GM23338 (cell line): ENCODE data around the gene PLA2G4F. TPM values are rescaled to one million over a fixed set of nuclear protein-coding genes. Genes with fewer than 3 reads are reported as not detected.

Experiments used
- ATAC-seq: fragments of 200-7000 bp; cut with Tn5 transposase; 3 replicates; pipeline ENCODE4 v1.9.1; 2020
- DNase-seq: peaks from one replicate; pipeline ENCODE4 v3.0.0-alpha.2; 2015; ENCODE audit warnings: low spot score
- H2AFZ ChIP-seq: fragments of 200-600 bp; sonication (generic); 2 replicates; pipeline ENCODE4 v1.8.0; 2016; ENCODE audit warnings: antibody characterized with exemption, mild to moderate bottlenecking, moderate library complexity
- H3F3A ChIP-seq: fragments of 200-600 bp; sonication (generic); replicated peaks from 2 replicates; pipeline ENCODE4 v1.8.0; 2017; ENCODE audit warnings: antibody characterized with exemption, mixed run types, low read depth
- H3K27ac ChIP-seq: fragments of 200-600 bp; sonication (generic); 2 replicates; pipeline ENCODE4 v1.6.1; 2016; ENCODE audit warnings: low read depth
- H3K27me3 ChIP-seq: fragments of 200-600 bp; sonication (generic); 2 replicates; pipeline ENCODE4 v1.8.0; 2016; ENCODE audit warnings: mild to moderate bottlenecking, mixed run types, moderate library complexity; ENCODE audit not compliant: insufficient read depth
- H3K36me3 ChIP-seq: fragments of 200-600 bp; sonication (generic); 2 replicates; pipeline ENCODE4 v1.8.0; 2016; ENCODE audit warnings: mild to moderate bottlenecking; ENCODE audit not compliant: insufficient read depth
- H3K4me1 ChIP-seq: fragments of 200-600 bp; sonication (generic); 2 replicates; pipeline ENCODE4 v1.8.0; 2016; ENCODE audit warnings: mild to moderate bottlenecking, moderate library complexity; ENCODE audit not compliant: insufficient read depth
- H3K4me2 ChIP-seq: fragments of 200-600 bp; sonication (generic); 2 replicates; pipeline ENCODE4 v1.7.1; 2017; ENCODE audit warnings: mixed run types
- H3K4me3 ChIP-seq: fragments of 200-600 bp; sonication (generic); 2 replicates; pipeline ENCODE4 v1.6.1; 2016; ENCODE audit warnings: mixed run types
- H3K79me2 ChIP-seq: fragments of 200-600 bp; sonication (generic); replicated peaks from 2 replicates; pipeline ENCODE4 v1.8.0; 2017; ENCODE audit warnings: mild to moderate bottlenecking; ENCODE audit not compliant: insufficient read depth
- H3K9me2 ChIP-seq: fragments of 200-600 bp; sonication (generic); 2 replicates; pipeline ENCODE4 v1.8.0; 2017; ENCODE audit not compliant: insufficient read depth
- H4K20me1 ChIP-seq: fragments of 200-600 bp; sonication (generic); replicated peaks from 2 replicates; pipeline ENCODE4 v1.8.0; 2017; ENCODE audit warnings: mild to moderate bottlenecking; ENCODE audit not compliant: insufficient read depth
- H3K27ac Mint-ChIP-seq: 2 replicates; pipeline ENCODE4 v1.8.0; 2020; ENCODE audit warnings: inconsistent platforms, mild to moderate bottlenecking, moderate library complexity, mixed read lengths
- H3K27me3 Mint-ChIP-seq: 3 replicates; pipeline ENCODE4 v1.8.0; 2022; ENCODE audit warnings: low read depth, mild to moderate bottlenecking, moderate library complexity, mixed read lengths, inconsistent platforms; ENCODE audit not compliant: insufficient read depth, poor library complexity
- H3K36me3 Mint-ChIP-seq: 3 replicates; pipeline ENCODE4 v1.8.0; 2021; ENCODE audit warnings: low read depth, mild to moderate bottlenecking, inconsistent platforms, moderate library complexity, mixed read lengths
- H3K4me1 Mint-ChIP-seq: 3 replicates; pipeline ENCODE4 v1.8.0; 2020; ENCODE audit warnings: mild to moderate bottlenecking, inconsistent platforms, mixed read lengths
- H3K4me3 Mint-ChIP-seq: 3 replicates; pipeline ENCODE4 v1.8.0; 2021; ENCODE audit warnings: moderate library complexity, mild to moderate bottlenecking, inconsistent platforms, mixed read lengths
- H3K9me3 Mint-ChIP-seq: 3 replicates; pipeline ENCODE4 v1.8.0; 2020; ENCODE audit warnings: moderate library complexity, mild to moderate bottlenecking, inconsistent platforms, mixed read lengths
- CREB1 ChIP-seq: fragments of 250-450 bp; sonication (Bioruptor Pico); IDR thresholded peaks from 2 replicates; pipeline ENCODE4 v1.5.0; 2020; ENCODE audit warnings: low read depth, mild to moderate bottlenecking, moderate library complexity
- EZH2 ChIP-seq: fragments of 200-600 bp; sonication (generic); IDR thresholded peaks from one replicate; pipeline ENCODE4 v1.8.0; 2017; ENCODE audit warnings: antibody characterized with exemption, mild to moderate bottlenecking, low read depth; ENCODE audit not compliant: unreplicated experiment
- EZH2phosphoT487 ChIP-seq: fragments of 200-600 bp; sonication (generic); IDR thresholded peaks from one replicate; pipeline ENCODE4 v1.8.1; 2018; ENCODE audit warnings: antibody characterized with exemption; ENCODE audit not compliant: unreplicated experiment
- POLR2AphosphoS5 ChIP-seq: IDR thresholded peaks from 2 replicates; pipeline ENCODE4 v1.6.1; 2016; ENCODE audit warnings: antibody characterized with exemption, low read depth
- STAT1 ChIP-seq: IDR thresholded peaks from one replicate; pipeline ENCODE4 v1.6.1; 2016; ENCODE audit warnings: antibody characterized with exemption; ENCODE audit not compliant: unreplicated experiment
- ZNF114 ChIP-seq: fragments of 250-450 bp; sonication (Bioruptor Pico); IDR thresholded peaks from 2 replicates; pipeline ENCODE4 v1.5.0; 2020; ENCODE audit warnings: mild to moderate bottlenecking, moderate library complexity
- polyA plus RNA-seq: library from polyadenylated mRNA; unstranded; fragments of >200 nt; fragmentation: Nextera tagmentation; extraction: Ambion mirVana; gene quantifications from 2 replicates; pipeline ENCODE4 v1.2.1, GENCODE V29; 2016
- total RNA-seq: library from RNA; depleted of rRNA; stranded (reverse); fragments of >200 nt; shearing (Covaris generic); gene quantifications from 2 replicates; pipeline ENCODE4 v1.2.3, GENCODE V29; 2014
- TF ChIP-seq, protein P1 (sequence below): IDR thresholded peaks from 2 replicates; pipeline ENCODE4 v1.6.1; 2016; ENCODE audit warnings: antibody characterized with exemption
- TF ChIP-seq, protein P2 (sequence below): fragments of 250-450 bp; sonication (Bioruptor Pico); IDR thresholded peaks from 2 replicates; pipeline ENCODE4 v1.5.0; 2020; ENCODE audit warnings: mild to moderate bottlenecking, moderate library complexity
- TF ChIP-seq, protein P3 (sequence below): IDR thresholded peaks from one replicate; pipeline ENCODE4 v1.6.1; 2018; ENCODE audit warnings: antibody characterized with exemption; ENCODE audit not compliant: unreplicated experiment
- TF ChIP-seq, protein P4 (sequence below), 2 experiments: fragments of 200-600 bp in 1 of 2; sonication (generic) in 1 of 2; conservative IDR thresholded peaks; 2 replicates each; pipeline versions ENCODE4 v1.5.1 to v1.6.1; 2016 to 2017; ENCODE audit warnings: antibody characterized with exemption in 2 of 2, low read depth in 2 of 2, mild to moderate bottlenecking in 2 of 2, moderate library complexity in 1 of 2

Gene PLA2G4F
- total and polyA plus RNA-seq, 2 experiments from 2014 or later, result not detected

DNA sequence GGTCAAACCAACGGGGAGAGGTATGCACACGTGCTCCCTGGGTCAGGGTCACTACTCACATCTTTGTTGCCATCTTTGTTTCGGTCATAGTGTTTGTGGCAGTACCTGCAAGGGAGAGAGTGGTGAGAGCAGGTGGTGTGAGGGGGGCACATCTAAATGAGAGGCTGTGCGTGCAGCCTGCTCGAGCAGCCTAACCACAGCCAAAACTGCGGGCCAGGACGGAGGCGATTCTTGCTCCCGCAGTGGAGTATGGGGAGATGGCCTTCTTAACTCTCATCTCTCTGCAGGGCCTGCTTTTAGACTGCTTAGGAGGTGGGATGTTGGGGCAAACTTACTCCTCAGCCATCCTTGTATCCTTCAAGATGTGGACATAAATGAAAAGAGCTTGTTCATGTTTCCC, 6.9 kb upstream of the PLA2G4F start:
- Histone ChIP-seq H3K27me3 (no peaks in the 10 kb centered on the region), H3K27ac (no peak overlapping the region), H3K4me1 (no peaks in the 10 kb centered on the region), H3K9me2 (no peaks in the 10 kb centered on the region), H3K4me2 (no peak overlapping the region), H3K79me2 (no peaks in the 10 kb centered on the region), H3F3A (no peaks in the 10 kb centered on the region), H3K36me3 (peaks cover 11% of the 10 kb centered on the region; the same call in 1 of the 2 replicates), H4K20me1 (no peaks in the 10 kb centered on the region), H3K4me3 (no peak overlapping the region), H2AFZ (no peak overlapping the region)
- Mint-ChIP-seq H3K4me3 (no peak overlapping the region), H3K27ac (no peak overlapping the region), H3K9me3 (no peaks in the 10 kb centered on the region), H3K36me3 (peaks cover 67% of the 10 kb centered on the region), H3K4me1 (no peaks in the 10 kb centered on the region), H3K27me3 (peaks cover 6% of the 10 kb centered on the region)
- DNase-seq, result no peak
- TF ChIP-seq EZH2phosphoT487 (no peak), CREB1 (CRISPR knock-in tag) (no peak), ZNF114 (no peak), STAT1 (no peak), POLR2AphosphoS5 (no peak)
- TF ChIP-seq, protein P1, sequence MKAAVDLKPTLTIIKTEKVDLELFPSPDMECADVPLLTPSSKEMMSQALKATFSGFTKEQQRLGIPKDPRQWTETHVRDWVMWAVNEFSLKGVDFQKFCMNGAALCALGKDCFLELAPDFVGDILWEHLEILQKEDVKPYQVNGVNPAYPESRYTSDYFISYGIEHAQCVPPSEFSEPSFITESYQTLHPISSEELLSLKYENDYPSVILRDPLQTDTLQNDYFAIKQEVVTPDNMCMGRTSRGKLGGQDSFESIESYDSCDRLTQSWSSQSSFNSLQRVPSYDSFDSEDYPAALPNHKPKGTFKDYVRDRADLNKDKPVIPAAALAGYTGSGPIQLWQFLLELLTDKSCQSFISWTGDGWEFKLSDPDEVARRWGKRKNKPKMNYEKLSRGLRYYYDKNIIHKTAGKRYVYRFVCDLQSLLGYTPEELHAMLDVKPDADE, result no peak
- ATAC-seq, result no peak

DNA sequence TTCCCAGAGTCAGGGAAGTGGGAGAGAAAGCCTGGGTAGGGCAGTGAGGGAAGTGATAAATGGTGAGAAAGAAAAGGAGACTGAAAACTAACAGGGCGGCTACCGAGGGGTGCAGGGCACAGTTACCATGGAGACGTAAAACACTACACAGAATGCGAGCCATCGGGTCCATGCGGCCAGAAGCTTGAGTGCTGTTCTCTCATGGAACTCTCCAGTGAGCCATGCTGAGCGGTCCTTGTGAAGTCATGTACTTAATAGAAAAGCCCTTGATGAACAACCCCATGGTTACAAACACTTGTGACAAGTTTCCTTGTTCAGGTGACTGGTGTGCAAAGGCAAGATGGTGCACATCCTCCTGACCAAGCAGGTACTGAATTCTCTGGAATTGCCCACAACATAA, 3.7 kb upstream of the PLA2G4F start:
- Histone ChIP-seq H3K27ac (no peak overlapping the region), H4K20me1 (no peaks in the 10 kb centered on the region), H3K9me2 (no peaks in the 10 kb centered on the region), H3K4me3 (no peak overlapping the region), H3K27me3 (no peaks in the 10 kb centered on the region), H3K4me1 (no peaks in the 10 kb centered on the region), H3K79me2 (no peaks in the 10 kb centered on the region), H3F3A (no peaks in the 10 kb centered on the region), H2AFZ (no peak overlapping the region), H3K36me3 (peaks cover 11% of the 10 kb centered on the region; the same call in 1 of the 2 replicates), H3K4me2 (no peak overlapping the region)
- H3K4me1 Mint-ChIP-seq, result peaks cover 6% of the 10 kb centered on the region; the same call in 1 of the 3 replicates
- no peak for DNase-seq
- no peak for ATAC-seq
- H3K36me3 Mint-ChIP-seq, result peaks cover 40% of the 10 kb centered on the region
- no peaks in the 10 kb centered on the region for H3K9me3 Mint-ChIP-seq
- no peak overlapping the region for H3K27ac Mint-ChIP-seq
- no peak overlapping the region for H3K4me3 Mint-ChIP-seq
- peaks cover 10% of the 10 kb centered on the region for H3K27me3 Mint-ChIP-seq
- TF ChIP-seq, protein P2, sequence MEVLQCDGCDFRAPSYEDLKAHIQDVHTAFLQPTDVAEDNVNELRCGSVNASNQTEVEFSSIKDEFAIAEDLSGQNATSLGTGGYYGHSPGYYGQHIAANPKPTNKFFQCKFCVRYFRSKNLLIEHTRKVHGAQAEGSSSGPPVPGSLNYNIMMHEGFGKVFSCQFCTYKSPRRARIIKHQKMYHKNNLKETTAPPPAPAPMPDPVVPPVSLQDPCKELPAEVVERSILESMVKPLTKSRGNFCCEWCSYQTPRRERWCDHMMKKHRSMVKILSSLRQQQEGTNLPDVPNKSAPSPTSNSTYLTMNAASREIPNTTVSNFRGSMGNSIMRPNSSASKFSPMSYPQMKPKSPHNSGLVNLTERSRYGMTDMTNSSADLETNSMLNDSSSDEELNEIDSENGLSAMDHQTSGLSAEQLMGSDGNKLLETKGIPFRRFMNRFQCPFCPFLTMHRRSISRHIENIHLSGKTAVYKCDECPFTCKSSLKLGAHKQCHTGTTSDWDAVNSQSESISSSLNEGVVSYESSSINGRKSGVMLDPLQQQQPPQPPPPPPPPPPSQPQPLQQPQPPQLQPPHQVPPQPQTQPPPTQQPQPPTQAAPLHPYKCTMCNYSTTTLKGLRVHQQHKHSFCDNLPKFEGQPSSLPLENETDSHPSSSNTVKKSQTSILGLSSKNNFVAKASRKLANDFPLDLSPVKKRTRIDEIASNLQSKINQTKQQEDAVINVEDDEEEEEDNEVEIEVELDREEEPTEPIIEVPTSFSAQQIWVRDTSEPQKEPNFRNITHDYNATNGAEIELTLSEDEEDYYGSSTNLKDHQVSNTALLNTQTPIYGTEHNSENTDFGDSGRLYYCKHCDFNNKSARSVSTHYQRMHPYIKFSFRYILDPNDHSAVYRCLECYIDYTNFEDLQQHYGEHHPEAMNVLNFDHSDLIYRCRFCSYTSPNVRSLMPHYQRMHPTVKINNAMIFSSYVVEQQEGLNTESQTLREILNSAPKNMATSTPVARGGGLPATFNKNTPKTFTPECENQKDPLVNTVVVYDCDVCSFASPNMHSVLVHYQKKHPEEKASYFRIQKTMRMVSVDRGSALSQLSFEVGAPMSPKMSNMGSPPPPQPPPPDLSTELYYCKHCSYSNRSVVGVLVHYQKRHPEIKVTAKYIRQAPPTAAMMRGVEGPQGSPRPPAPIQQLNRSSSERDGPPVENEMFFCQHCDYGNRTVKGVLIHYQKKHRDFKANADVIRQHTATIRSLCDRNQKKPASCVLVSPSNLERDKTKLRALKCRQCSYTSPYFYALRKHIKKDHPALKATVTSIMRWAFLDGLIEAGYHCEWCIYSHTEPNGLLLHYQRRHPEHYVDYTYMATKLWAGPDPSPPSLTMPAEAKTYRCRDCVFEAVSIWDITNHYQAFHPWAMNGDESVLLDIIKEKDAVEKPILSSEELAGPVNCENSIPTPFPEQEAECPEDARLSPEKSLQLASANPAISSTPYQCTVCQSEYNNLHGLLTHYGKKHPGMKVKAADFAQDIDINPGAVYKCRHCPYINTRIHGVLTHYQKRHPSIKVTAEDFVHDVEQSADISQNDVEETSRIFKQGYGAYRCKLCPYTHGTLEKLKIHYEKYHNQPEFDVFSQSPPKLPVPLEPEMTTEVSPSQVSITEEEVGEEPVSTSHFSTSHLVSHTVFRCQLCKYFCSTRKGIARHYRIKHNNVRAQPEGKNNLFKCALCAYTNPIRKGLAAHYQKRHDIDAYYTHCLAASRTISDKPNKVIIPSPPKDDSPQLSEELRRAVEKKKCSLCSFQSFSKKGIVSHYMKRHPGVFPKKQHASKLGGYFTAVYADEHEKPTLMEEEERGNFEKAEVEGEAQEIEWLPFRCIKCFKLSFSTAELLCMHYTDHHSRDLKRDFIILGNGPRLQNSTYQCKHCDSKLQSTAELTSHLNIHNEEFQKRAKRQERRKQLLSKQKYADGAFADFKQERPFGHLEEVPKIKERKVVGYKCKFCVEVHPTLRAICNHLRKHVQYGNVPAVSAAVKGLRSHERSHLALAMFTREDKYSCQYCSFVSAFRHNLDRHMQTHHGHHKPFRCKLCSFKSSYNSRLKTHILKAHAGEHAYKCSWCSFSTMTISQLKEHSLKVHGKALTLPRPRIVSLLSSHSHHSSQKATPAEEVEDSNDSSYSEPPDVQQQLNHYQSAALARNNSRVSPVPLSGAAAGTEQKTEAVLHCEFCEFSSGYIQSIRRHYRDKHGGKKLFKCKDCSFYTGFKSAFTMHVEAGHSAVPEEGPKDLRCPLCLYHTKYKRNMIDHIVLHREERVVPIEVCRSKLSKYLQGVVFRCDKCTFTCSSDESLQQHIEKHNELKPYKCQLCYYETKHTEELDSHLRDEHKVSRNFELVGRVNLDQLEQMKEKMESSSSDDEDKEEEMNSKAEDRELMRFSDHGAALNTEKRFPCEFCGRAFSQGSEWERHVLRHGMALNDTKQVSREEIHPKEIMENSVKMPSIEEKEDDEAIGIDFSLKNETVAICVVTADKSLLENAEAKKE (CRISPR knock-in tag), result no peak
- TF ChIP-seq STAT1 (no peak), ZNF114 (no peak), EZH2phosphoT487 (no peak), EZH2 (no peak)
- TF ChIP-seq, protein P3, sequence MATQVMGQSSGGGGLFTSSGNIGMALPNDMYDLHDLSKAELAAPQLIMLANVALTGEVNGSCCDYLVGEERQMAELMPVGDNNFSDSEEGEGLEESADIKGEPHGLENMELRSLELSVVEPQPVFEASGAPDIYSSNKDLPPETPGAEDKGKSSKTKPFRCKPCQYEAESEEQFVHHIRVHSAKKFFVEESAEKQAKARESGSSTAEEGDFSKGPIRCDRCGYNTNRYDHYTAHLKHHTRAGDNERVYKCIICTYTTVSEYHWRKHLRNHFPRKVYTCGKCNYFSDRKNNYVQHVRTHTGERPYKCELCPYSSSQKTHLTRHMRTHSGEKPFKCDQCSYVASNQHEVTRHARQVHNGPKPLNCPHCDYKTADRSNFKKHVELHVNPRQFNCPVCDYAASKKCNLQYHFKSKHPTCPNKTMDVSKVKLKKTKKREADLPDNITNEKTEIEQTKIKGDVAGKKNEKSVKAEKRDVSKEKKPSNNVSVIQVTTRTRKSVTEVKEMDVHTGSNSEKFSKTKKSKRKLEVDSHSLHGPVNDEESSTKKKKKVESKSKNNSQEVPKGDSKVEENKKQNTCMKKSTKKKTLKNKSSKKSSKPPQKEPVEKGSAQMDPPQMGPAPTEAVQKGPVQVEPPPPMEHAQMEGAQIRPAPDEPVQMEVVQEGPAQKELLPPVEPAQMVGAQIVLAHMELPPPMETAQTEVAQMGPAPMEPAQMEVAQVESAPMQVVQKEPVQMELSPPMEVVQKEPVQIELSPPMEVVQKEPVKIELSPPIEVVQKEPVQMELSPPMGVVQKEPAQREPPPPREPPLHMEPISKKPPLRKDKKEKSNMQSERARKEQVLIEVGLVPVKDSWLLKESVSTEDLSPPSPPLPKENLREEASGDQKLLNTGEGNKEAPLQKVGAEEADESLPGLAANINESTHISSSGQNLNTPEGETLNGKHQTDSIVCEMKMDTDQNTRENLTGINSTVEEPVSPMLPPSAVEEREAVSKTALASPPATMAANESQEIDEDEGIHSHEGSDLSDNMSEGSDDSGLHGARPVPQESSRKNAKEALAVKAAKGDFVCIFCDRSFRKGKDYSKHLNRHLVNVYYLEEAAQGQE, result no peak
- TF ChIP-seq, protein P4, sequence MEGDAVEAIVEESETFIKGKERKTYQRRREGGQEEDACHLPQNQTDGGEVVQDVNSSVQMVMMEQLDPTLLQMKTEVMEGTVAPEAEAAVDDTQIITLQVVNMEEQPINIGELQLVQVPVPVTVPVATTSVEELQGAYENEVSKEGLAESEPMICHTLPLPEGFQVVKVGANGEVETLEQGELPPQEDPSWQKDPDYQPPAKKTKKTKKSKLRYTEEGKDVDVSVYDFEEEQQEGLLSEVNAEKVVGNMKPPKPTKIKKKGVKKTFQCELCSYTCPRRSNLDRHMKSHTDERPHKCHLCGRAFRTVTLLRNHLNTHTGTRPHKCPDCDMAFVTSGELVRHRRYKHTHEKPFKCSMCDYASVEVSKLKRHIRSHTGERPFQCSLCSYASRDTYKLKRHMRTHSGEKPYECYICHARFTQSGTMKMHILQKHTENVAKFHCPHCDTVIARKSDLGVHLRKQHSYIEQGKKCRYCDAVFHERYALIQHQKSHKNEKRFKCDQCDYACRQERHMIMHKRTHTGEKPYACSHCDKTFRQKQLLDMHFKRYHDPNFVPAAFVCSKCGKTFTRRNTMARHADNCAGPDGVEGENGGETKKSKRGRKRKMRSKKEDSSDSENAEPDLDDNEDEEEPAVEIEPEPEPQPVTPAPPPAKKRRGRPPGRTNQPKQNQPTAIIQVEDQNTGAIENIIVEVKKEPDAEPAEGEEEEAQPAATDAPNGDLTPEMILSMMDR (conservative IDR thresholded peaks at IDR 0.05; ENCODE audit: low read depth in 2 of 2), result no peak
